ENCODE data around the gene CD9.

CD9 gene

GRCh38 chr12:6273205-6273540 lies 73.0 kb downstream of the CD9 start:
- in situ Hi-C loops (cut with HindIII; ENCODE audit: low sequenced_read_pairs): no loop called here

- in situ Hi-C loops (cut with HindIII; ENCODE audit: low sequenced_read_pairs): no loop called here
Observed at GRCh38 chr12:6273541-6274230, 73.5 kb downstream of the CD9 start.

- in situ Hi-C loops (cut with HindIII; ENCODE audit: low sequenced_read_pairs): no loop called here
Observed at GRCh38 chr12:6274231-6275221, 74.3 kb downstream of the CD9 start.

- in situ Hi-C loops (cut with HindIII; ENCODE audit: low sequenced_read_pairs): no loop called here
Observed at GRCh38 chr12:6275928-6276887, 76.0 kb downstream of the CD9 start.

GRCh38 chr12:6276956-6277620 lies 76.9 kb downstream of the CD9 start:
- in situ Hi-C loops (cut with HindIII; ENCODE audit: low sequenced_read_pairs): no loop called here

- in situ Hi-C loops (cut with HindIII; ENCODE audit: low sequenced_read_pairs): no loop called here
Observed at GRCh38 chr12:6277982-6278438, 77.8 kb downstream of the CD9 start.

GRCh38 chr12:6278439-6279255 lies 78.4 kb downstream of the CD9 start:
- in situ Hi-C loops (cut with HindIII; ENCODE audit: low sequenced_read_pairs): no loop called here

- in situ Hi-C loops (cut with HindIII; ENCODE audit: low sequenced_read_pairs): no loop called here
Observed at GRCh38 chr12:6279256-6279628, 79.0 kb downstream of the CD9 start.

GRCh38 chr12:6279631-6280030 lies 79.4 kb downstream of the CD9 start:
- in situ Hi-C loops (cut with HindIII; ENCODE audit: low sequenced_read_pairs): no loop called here

GRCh38 chr12:6280053-6280469 lies 79.9 kb downstream of the CD9 start:
- in situ Hi-C loops (cut with HindIII; ENCODE audit: low sequenced_read_pairs): no loop called here

- in situ Hi-C loops (cut with HindIII; ENCODE audit: low sequenced_read_pairs): no loop called here
Observed at GRCh38 chr12:6280672-6281071, 80.5 kb downstream of the CD9 start.

GRCh38 chr12:6281081-6281809 lies 81.0 kb downstream of the CD9 start:
- in situ Hi-C loops (cut with HindIII; ENCODE audit: low sequenced_read_pairs): no loop called here

GRCh38 chr12:6282453-6282840 lies 82.2 kb downstream of the CD9 start:
- in situ Hi-C loops (cut with HindIII; ENCODE audit: low sequenced_read_pairs): no loop called here

GRCh38 chr12:6284273-6284672 lies 84.1 kb downstream of the CD9 start:
- in situ Hi-C loops (cut with HindIII; ENCODE audit: low sequenced_read_pairs): no loop called here

- in situ Hi-C loops (cut with HindIII; ENCODE audit: low sequenced_read_pairs): no loop called here
Observed at GRCh38 chr12:6285063-6285477, 84.9 kb downstream of the CD9 start.

GRCh38 chr12:6285532-6286306 lies 85.5 kb downstream of the CD9 start:
- in situ Hi-C loops (cut with HindIII; ENCODE audit: low sequenced_read_pairs): no loop called here
